Measurements from ENCODE around the gene RXRA.

Gene RXRA

DNA sequence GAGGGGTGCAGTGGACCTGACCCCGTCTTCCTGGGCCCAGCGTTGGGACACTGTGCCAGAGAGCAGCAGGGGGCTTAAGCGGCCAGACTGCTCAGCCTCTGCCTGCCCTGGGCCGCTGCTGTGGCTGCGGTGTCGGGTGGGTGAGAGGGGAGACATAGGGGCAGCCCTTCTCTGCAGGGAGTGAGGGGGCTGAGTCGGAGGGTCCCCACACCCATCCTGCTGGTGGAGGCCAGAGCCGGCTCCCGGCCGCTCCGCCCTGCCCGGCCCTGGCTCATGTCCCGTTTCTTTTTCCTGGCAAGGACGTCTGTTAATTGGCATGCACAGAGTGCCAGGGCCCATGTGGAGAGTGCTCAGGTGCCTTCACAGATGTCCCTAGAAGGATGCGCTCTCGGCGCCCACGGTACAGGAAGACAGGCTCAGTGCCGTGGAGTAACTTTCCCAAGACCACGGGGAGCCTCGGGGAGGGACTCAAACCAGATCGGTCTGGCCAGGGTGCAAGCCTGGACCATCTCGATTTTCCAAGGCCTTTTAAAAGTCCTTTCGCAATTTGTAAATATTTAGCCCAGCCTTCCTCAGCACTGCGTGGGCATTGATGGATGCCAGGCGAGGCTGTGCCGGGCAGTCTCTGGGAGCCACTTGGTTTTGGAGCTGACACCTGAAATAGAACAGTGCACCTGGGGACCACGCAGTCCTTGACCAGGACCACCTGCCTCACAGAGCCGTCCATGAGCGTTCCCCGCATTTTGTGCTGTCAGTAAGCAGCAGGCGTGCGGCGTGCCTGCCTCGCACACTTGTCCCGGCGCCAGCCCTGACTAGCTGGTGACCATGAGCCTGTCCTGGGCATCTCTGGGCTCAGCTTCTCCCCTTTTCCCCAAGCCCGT, 60.9 kb downstream of the RXRA start:
- FAIRE-seq: no peak

DNA sequence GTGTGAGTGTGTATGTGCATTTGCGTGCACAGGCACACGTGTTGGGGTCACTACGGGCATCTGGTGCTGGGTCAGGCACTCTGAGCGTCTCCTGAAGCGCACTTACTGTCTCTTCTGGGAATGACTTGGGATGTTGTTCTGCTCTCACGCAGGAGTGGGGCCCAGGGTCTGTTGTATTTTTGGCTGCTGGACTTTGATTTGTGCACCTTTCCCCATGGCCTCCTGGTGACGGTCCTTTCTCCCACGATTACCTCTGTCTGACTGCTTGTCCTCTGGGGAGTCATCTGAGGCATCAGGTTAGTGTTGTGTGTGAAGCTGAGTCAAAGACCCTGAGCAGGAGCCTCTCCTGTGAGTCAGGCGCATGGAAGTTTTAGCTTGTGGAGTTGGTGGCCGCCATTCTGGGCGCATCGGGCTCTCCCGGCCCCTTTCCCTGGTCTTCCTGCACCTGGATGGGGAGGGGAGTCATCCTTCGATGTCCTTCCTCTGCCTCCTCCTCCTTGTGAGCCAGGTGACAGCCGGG, 62.1 kb downstream of the RXRA start:
- FAIRE-seq: no peak

DNA sequence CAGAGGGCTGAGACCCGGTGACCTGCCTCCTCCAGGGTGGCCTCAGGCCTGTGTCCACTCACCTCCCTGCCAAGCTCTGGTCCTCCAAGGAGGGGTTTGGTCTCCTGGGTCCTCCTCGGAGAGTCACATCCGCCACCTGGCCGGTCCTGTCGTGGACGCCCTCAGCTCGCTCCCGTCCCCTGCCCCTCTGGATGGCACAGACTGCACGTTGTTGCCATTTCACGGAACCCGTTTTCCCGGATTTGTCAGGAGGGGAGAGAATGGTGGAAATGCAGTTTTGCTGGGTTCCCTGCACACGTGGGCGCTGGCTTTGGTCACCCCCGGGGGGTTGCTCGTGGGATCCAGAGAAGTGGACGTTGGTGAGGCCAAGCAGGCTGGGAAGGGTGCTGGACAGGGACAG, 62.7 kb downstream of the RXRA start:
- FAIRE-seq: no peak

DNA sequence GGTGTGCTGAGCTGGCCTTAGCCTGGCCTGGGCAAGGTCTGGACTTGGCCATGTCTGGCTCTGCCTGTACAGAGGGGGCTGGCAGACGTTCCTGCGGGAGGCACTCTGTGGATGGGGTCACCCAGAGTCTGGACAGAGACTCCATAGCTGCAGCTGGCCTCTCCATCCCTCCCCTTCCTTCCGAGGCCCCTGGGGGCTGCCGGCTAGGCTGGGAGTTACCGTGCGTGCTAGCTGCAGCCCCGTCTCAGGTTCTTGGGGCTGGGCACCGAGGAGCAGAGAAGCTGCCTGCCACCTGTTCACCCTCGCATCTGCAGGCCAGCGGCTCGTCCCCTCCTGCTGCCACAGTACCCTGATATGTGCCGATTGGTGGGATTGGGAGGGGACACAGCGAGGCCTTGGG, 63.4 kb downstream of the RXRA start:
- FAIRE-seq: no peak

DNA sequence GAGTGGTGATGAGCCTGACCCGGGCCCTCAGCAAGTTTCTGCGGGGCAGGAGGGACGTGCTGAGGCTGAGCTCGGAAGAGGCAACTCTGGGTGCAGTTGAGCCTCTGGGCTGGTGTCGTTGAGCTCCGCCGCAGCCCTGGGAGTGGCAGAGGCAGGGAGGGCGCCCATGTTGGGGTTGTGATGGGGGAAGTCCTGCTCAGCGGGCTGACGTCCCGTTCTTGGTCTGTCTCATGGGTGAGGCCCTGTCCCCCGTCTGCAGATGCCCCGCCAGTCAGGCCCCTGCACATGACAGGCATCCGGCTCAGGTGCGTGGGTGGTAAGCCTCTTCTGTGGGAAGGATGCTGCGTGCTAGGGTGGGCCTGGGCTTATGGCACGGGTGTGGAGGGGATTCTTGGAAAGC, 64.3 kb downstream of the RXRA start:
- no peak for FAIRE-seq

DNA sequence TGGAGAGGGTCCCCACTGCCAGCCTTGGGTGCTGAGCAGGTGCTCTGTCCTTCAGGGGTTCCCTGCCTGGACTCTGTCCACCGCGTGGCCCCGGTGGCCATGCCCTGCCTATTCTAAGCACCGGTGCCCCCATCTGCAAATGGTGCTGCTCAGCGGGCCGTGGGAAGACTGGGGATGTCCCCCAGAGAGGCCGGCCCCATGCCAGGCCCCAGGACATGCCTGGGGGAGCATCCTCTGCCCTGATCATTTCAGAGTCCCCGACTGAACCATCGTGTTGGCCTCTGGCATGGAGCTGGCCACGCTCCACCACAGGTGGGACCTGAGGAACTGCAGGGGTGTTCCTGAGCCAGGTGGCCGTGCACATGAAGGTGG, 64.7 kb downstream of the RXRA start:
- FAIRE-seq: no peak

DNA sequence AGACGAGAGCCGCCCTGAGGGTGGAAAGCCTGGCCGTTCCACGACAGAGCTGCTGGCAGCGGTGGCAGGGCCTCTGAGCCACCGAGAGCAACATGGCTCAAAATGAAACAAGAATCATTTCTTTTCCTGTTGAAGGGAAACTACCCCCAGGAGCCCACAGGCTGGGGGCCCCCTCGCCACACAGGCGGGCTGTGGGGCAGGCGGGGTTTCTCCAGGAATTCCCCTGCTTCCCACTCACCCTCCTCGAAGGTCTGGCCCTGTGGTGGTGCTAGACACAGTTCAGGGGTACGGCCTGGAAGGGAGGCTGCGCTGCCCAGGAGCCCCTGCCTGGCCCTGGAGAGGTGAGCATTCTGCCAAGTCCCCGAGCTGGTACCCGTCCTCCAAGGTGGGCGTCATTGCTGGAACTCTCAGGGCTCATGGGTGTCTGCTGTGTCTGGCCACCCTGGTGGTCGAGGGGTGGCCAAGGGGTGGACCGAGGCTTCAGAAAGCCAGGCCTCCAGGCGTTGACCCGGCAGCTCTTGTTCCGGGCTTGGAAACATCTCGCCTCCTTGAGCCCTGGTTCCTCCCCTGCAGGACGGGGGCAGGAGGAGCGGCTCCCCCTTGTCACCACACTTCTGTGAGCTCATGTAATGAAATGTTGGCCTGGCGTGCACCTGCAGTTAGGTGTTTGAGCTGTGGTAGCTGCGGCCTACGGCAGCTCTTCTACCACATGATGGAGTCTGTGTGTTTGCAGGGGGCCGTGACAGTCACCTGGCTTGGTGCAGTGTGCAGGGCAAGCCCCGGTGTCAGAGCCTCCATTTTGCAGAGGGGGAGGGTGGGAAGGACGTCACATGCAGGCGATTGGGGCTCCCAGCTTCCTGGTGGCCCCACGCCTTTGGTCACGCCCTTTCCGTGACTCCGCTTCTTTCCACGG, 65.3 kb downstream of the RXRA start:
- FAIRE-seq: no peak

DNA sequence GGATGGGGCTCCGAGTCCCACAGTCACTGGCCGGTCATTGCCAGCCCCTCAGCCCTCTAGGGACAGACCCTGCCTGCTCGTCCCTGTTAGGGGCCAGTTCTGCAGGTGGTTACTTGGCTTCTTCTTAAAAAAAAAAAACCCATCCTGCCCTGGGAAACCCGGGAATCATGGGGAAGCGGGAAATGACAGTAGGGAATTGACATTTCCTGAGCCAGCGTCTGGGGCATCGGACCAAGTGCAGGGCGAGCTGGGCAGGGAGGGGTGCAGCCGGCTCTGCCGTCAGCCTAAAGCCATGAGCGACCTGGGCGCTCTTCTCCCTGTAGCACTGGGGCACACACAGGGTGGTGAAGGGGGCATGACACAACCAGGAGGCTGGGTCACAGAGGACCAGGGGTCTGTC, 66.6 kb downstream of the RXRA start:
- no peak for FAIRE-seq

DNA sequence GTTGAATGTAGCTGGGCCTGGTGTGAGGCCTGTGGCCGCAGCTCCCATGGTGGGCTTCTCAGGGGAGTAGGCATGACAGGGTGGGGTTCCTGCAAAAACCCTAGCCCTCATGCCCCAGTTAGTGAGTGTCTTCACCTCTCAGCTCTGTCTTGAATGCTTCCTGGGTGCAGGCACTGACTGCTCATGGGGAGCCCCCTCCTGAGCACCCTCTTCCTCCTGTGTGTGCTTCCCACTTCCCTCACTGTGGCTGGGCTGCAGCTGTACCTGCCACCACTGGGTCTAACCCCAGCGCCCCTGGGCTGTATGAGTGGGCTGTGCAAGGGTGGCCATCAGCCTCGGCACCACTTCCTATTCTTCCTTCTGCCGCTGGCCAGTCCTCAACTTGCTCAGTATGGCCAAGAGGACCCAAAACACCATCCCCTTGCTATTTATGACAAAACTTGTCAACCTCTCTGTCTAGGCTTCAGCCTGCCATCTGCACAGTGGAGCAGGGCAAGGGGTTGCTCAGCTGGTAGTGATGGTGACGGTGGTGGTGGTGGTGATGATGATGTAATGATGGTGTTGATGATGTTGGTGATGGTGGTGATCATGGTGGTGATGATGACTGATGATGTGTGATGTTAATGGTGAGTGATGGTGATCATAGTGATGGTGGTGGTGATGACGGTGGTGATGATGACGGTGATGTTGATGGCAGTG, 67.5 kb downstream of the RXRA start:
- FAIRE-seq: no peak

DNA sequence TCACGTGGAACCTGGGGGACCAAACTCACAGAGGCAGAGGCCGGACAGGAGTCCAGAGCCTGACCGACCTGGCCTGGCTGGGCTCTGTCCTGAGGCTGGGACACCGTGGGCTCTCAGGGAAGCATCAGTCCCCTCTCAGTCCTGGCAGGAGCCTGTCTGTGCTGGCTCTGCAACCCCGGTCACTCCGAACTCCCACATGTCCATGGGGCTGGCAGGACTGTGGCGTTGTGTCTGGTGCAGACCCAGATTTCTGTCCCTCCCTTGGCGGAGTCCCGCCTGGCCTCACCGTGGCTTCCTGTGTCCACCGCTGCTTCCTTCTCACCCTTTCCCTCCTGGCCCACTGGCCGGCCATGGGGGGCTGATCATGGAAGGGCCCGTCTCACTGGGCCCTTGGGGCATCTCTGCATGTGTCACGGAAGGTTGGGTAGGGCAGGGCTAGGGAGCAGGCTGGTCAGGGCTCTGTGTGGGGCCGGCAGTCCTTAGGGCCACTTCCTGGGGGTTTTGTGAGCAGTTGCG, 68.8 kb downstream of the RXRA start:
- no peak for FAIRE-seq

DNA sequence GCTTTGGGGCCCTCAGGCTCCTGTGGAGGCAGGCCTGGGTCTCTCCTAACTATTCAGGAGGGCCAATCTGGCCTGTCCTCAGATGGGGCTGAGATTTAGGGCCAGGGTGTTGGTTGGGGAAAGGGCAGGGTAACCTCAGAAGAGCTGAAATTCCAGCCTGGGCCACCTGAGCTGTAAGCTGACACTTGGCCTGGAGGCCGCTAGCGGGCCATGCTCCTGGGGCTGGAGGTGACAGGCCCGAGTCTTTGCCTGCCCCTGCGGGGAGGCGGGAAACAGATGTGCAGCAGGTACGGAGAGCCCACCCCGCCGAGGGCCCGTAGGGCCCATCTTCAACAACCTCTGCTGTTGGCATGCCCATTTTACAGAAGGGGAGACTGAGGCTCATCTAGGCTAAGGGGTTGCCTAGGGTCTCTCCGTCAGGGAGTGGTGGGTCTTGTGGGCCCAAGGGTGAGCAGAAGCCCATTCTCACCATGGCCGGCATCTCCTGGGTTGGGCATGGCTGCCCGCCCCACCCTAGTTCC, 69.5 kb downstream of the RXRA start:
- FAIRE-seq: no peak

DNA sequence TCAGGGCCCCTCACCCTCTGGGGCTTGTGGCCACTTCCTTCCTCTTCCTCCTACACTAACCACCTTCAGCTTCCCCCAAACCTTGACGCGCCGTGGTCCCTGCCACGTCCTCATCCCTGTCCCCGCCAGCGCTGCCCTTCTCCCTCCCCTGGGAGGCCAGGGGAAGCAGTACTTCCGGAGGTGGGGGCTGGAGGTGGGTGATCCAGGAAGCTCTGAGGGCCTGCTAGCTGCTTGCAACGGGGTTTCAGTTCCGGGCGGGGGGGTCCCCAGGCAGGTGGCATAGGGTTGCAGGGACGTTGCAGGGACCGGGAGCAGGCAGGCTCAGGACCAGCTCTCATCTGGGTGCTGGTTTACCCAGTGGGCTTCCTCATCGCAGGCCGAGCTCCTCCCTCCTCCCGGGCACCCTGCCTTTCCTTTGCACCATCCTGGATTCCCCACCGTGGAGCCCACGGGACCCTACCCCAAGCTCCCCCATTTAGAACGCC, 70.0 kb downstream of the RXRA start:
- no peak for FAIRE-seq

DNA sequence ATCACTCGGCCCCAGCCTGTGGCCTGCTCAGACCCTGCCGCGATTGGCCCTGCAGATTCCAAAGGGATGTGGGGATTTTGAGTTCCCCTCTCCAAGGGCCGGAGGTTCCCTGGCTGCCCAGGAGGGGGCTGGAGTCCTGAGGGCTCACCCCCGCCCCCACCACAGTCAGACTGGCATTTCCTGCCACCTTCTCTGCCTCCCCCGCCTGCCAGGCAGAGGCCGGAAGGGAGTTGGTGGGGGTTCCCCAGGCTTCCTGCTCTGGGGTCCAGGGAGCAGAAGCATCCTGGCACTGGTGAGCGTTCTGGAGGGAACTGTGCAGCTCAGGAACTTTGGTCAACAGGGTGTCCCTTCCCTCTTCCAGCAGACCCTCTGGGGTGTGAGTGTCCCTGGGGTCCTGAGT, 70.6 kb downstream of the RXRA start:
- no peak for FAIRE-seq

DNA sequence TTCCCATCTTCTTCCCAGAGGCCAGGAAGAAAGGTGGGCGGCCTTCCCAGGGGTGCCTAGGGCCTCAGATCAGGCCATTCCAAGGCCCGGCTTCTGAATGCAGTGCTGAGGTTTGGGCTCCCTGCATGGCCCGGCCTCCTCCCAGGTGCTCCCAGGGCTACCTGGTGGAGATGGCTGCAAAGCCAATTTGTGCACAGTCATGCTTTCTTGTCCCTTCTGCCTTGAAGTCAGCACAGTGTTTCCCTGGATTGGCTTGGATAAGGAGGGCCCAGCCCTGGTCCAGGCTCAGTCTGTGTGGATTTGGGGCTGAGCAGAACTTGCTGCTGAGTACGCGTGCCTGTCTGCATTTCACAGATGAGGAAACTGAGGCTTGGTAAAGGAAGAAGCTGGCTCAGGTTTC, 72.5 kb downstream of the RXRA start:
- no peak for FAIRE-seq

DNA sequence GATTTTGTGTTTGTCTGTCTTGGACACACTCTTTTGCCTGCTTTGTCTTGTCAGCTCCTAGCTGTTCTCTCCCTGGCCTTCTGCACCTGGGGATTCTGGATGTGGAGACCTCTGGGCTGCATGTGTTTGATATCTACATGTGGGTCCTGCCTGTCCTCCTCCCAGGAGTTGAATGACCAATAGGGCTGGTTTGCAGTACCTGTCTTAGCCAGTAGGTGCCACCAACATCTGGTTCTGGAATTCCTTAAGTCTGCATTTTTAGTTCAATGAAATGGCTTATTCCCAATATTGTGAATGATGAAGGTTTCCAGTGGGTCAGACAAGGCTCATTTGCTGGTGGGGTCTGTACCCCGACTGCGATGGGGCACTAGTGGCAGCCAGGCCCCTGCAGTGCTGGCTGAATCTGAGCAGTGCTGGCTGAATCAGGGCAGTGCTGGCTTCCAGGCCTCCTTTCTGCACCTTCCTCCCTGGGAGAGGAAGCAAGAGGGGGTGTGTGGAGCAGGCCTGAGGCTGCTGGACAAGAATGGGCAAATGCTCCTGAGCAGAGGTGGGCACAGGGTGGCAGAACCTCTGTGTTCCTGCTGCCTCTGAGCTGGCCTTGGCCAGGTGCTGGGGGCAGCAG, 73.3 kb downstream of the RXRA start:
- no peak for FAIRE-seq

DNA sequence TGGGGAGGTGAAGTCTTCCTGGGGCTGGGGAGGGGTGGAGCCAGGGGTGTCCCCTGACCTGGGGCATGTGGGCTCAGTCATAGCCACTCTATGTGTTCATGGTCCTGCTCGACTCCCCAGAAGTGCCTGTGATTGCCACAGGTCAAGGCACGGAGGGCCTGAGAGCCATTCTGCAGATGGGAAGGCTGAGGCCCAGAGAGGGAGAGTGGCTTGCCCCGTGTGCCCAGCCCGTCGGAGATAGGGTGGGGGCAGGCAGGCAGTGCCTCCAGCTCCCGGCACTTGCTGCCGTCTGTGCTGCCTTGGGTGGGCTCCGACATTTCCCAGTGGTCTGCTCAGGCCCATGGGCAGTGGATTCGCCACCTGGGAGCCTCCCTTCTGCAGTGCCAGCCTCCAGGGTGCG, 74.0 kb downstream of the RXRA start:
- no peak for FAIRE-seq

DNA sequence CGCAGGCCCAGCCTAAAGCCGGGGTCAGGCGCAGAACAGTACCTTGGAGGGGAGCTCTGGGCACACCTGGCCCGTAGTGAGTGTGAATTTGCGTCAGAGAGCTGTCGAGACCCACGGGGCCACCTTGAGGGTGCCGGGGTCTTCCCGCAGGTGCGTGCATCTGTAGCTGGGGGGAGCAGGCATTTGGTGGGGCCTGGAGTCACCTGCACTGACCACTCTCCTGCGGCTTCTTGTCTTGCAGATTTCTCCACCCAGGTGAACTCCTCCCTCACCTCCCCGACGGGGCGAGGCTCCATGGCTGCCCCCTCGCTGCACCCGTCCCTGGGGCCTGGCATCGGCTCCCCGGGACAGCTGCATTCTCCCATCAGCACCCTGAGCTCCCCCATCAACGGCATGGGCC, 75.1 kb downstream of the RXRA start:
- no peak for FAIRE-seq

DNA sequence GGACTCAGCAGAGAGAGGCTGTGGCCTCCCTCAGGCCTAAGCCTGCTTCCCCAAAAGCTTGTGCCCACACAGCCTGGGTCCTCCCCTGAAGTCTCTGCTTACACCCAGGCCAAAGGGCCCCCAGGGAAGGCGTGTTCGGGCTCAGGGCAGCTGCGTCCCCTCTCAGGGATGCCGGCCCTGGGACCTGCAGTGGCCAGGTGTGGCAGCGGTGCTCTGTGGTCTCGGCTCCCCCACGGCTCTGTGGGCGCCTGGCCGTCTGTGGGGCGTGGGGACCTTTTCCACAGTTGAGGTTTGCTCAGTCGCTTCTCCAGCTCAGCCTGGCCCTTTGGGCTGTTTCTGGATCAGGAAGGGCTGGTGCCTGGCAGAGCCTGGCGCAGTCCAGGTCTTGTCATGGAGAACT, 75.9 kb downstream of the RXRA start:
- FAIRE-seq: no peak

DNA sequence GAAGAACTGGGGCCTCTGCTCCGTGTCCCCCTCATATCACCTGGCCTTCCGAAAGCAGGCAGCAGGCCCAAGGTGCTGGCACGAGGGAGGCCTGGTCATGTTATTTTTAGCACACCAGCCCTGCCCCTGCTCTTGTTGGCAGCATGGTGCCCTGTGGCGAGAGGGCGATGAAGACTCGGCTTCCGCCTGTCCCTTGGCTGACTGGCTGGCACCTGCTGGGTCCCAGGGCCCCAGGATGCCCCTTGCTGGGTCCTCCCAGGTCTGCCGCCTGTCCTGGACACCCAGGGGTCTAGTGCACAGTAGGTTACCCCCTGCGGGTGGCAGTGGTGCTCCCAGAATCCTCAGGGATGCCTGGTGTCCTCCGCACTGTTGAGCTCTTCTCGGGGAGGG, 77.0 kb downstream of the RXRA start:
- FAIRE-seq: no peak

DNA sequence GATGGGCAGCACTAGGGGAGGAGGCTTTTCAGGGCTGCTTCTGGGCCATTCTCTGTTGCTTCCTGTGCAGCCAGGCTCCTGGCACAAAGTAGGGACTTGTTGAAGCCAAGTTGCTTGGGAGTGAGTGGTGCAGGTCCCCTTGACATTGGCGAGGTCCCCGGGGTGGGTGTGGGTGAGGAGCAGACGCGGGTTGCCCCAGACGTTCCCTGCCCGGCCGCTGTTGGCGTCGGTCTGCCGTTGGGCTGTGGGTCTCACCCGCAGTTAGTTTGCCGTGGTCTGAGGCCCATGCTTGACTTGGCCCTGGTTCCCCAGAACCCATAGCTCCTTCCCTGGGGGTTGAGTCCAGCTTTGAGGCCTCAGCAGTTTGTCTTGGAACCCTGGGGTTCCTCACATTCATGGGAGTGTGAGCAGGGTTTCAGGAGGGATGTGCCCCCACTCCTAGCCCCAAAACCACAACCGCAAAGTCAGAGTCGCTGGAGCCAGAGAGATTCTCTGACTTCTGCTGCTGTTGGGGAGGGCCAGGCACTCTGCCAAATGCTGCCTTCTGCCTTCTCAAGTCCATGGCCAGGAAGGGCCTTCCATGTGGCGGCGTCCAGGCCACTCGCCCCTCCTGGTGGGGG, 77.5 kb downstream of the RXRA start:
- no peak for FAIRE-seq
